ENCODE data around the gene PLXNB1. TPM values are rescaled to one million over a fixed set of nuclear protein-coding genes. Genes with fewer than 3 reads are reported as not detected.

Gene PLXNB1
- total RNA-seq, 1 experiment from 2014 or later = 97.7 TPM

DNA sequence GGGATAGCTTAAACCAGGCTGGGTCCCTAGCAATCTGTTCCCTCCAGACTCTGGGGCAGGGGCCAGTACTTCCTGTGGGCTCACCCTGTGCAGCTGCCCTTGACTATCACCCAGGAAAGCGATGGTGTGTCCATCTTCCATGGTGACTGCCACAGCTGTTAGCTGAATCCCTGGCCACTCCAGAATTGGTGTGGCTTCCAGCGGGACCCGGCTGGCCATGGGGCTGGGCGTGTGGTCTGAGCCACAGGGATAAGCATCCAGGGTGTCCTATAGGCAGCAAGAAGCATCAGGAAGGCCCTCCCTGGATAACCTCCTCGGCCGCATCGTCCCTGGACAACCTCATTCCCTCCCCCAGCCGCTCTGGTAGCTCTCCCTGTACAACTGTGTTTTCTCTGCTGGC lies 7.2 kb downstream of the PLXNB1 start:
- no peak for TF ChIP-seq EZH2 (IDR thresholded peaks at IDR 0.05; ENCODE audit: low read depth)
- TF ChIP-seq, protein P1, sequence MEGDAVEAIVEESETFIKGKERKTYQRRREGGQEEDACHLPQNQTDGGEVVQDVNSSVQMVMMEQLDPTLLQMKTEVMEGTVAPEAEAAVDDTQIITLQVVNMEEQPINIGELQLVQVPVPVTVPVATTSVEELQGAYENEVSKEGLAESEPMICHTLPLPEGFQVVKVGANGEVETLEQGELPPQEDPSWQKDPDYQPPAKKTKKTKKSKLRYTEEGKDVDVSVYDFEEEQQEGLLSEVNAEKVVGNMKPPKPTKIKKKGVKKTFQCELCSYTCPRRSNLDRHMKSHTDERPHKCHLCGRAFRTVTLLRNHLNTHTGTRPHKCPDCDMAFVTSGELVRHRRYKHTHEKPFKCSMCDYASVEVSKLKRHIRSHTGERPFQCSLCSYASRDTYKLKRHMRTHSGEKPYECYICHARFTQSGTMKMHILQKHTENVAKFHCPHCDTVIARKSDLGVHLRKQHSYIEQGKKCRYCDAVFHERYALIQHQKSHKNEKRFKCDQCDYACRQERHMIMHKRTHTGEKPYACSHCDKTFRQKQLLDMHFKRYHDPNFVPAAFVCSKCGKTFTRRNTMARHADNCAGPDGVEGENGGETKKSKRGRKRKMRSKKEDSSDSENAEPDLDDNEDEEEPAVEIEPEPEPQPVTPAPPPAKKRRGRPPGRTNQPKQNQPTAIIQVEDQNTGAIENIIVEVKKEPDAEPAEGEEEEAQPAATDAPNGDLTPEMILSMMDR (conservative IDR thresholded peaks at IDR 0.05) = no peak
- Histone ChIP-seq H3K27me3 (ENCODE audit: insufficient read depth, low read depth) (no peaks in the 10 kb centered on the region), H3K9me2 (ENCODE audit: insufficient read depth) (no peaks in the 10 kb centered on the region), H3K36me3 (ENCODE audit: low read depth) (no peaks in the 10 kb centered on the region), H3K4me2 (no peak overlapping the region), H3K9me3 (ENCODE audit: insufficient read depth, low read depth) (no peaks in the 10 kb centered on the region), H3K4me3 (no peak overlapping the region), H3K27ac (no peak overlapping the region), H4K20me1 (ENCODE audit: insufficient read depth) (no peaks in the 10 kb centered on the region), H2AFZ (no peak overlapping the region), H3K4me1 (replicated peaks; ENCODE audit: insufficient read depth) (no peaks in the 10 kb centered on the region), H3F3A (ENCODE audit: insufficient read depth, low read depth) (no peaks in the 10 kb centered on the region), H3K79me2 (ENCODE audit: low read depth) (peaks cover 17% of the 10 kb centered on the region)
- no TSS peak for BruUV-seq (replicated peaks)
- intact Hi-C loops (cut with micrococcal nuclease; ENCODE audit: unreplicated experiment) = no loop called here
- ChIA-PET CTCF (interaction anchor here (1.2 kb wide), 1 partner anchor 17 kb away, joined by 4 read pairs; the partner anchor contains the start of gene CCDC51), POLR2A (ENCODE audit: unreplicated experiment) (interaction anchor here (0.7 kb wide), 1 partner anchor 235 kb away, joined by 3 read pairs; no protein-coding TSS in a partner anchor)
- DNase-seq = no peak

DNA sequence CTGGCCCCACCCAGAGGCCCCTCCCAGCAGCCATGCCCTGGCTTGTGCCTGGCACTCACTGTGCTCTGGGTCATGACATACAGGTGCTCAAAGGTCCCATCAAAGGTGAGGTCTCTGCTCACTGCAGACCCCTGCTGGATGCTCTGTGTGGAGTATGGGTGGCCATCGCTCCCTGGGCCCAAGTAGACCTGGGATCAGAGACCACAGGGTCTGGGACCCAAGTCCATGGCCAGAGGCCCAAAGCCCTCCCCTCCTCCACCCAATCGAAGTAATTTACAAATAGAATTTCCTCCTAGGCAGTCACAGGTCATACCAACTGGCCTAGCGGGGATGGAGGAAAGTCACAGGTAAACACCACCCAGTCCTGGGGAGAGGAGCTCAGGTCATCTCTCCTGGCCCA lies 7.6 kb downstream of the PLXNB1 start:
- intact Hi-C loops (cut with micrococcal nuclease; ENCODE audit: unreplicated experiment) = no loop called here
- peaks cover 13% of the 10 kb centered on the region for H3K79me2 ChIP-seq (ENCODE audit: low read depth)
- no peaks in the 10 kb centered on the region for H3K36me3 ChIP-seq (ENCODE audit: low read depth)
- H3K9me3 ChIP-seq (ENCODE audit: insufficient read depth, low read depth) = no peaks in the 10 kb centered on the region
- H3K4me1 ChIP-seq (replicated peaks; ENCODE audit: insufficient read depth) = no peaks in the 10 kb centered on the region
- H3K27me3 ChIP-seq (ENCODE audit: insufficient read depth, low read depth) = no peaks in the 10 kb centered on the region
- H3K9me2 ChIP-seq (ENCODE audit: insufficient read depth) = no peaks in the 10 kb centered on the region
- no TSS peak for BruUV-seq (replicated peaks)
- CTCF ChIA-PET = interaction anchor here (1.2 kb wide), 1 partner anchor 17 kb away, joined by 4 read pairs; the partner anchor contains the start of gene CCDC51
- no peak overlapping the region for H3K4me2 ChIP-seq
- POLR2A ChIA-PET (ENCODE audit: unreplicated experiment) = no interaction called here
- DNase-seq = no peak
- H3K4me3 ChIP-seq = no peak overlapping the region
- no peaks in the 10 kb centered on the region for H3F3A ChIP-seq (ENCODE audit: insufficient read depth, low read depth)
- TF ChIP-seq, protein P1 (conservative IDR thresholded peaks at IDR 0.05) = no peak
- no peak for TF ChIP-seq EZH2 (IDR thresholded peaks at IDR 0.05; ENCODE audit: low read depth)
- H3K27ac ChIP-seq = no peak overlapping the region
- H2AFZ ChIP-seq = no peak overlapping the region
- H4K20me1 ChIP-seq (ENCODE audit: insufficient read depth) = no peaks in the 10 kb centered on the region

GRCh38 chr3:48420561-48420960 lies 9.3 kb downstream of the PLXNB1 start:
- Histone ChIP-seq H3K9me3 (ENCODE audit: insufficient read depth, low read depth) (no peaks in the 10 kb centered on the region), H3K4me3 (no peak overlapping the region), H4K20me1 (ENCODE audit: insufficient read depth) (no peaks in the 10 kb centered on the region), H3K36me3 (ENCODE audit: low read depth) (no peaks in the 10 kb centered on the region), H3K4me1 (replicated peaks; ENCODE audit: insufficient read depth) (no peaks in the 10 kb centered on the region), H3K27ac (no peak overlapping the region), H3K9me2 (ENCODE audit: insufficient read depth) (no peaks in the 10 kb centered on the region), H2AFZ (no peak overlapping the region), H3K27me3 (ENCODE audit: insufficient read depth, low read depth) (no peaks in the 10 kb centered on the region), H3K79me2 (ENCODE audit: low read depth) (no peaks in the 10 kb centered on the region), H3K4me2 (no peak overlapping the region), H3F3A (ENCODE audit: insufficient read depth, low read depth) (no peaks in the 10 kb centered on the region)
- CTCF ChIA-PET = no interaction called here
- no peak for TF ChIP-seq EZH2 (IDR thresholded peaks at IDR 0.05; ENCODE audit: low read depth)
- TF ChIP-seq, protein P1 (conservative IDR thresholded peaks at IDR 0.05) = no peak
- POLR2A ChIA-PET (ENCODE audit: unreplicated experiment) = no interaction called here
- no peak for DNase-seq
- intact Hi-C loops (cut with micrococcal nuclease; ENCODE audit: unreplicated experiment) = no loop called here
- BruUV-seq (replicated peaks) = no TSS peak

All from PC-9 (cell line).